ENCODE measurements around the gene RANBP9.

RANBP9 gene

DNA sequence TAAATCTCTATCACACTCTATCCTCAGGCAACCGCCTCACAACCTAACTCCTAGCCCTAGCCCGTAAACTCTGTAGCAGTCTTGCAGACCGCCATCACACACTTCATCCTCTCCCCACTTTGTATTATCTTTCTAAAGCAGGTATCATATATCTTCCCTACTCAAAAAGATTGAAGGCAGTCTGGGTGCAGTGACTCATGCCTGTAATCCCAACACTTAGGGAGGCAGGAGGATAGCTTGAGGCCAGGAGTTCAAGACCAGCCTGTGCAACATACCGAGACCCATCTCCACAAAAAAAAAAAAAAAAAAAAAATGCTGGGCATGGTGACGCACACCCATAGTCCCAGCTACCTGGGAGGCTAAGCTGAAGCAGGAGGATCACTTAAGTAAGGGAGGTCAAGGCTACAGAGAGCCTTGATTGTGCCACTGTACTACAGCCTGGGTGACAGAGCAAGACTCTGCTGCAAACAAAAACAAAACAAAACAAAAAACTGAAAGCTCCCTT, 22.9 kb downstream of the RANBP9 start:
- TF ChIP-seq, protein P1, sequence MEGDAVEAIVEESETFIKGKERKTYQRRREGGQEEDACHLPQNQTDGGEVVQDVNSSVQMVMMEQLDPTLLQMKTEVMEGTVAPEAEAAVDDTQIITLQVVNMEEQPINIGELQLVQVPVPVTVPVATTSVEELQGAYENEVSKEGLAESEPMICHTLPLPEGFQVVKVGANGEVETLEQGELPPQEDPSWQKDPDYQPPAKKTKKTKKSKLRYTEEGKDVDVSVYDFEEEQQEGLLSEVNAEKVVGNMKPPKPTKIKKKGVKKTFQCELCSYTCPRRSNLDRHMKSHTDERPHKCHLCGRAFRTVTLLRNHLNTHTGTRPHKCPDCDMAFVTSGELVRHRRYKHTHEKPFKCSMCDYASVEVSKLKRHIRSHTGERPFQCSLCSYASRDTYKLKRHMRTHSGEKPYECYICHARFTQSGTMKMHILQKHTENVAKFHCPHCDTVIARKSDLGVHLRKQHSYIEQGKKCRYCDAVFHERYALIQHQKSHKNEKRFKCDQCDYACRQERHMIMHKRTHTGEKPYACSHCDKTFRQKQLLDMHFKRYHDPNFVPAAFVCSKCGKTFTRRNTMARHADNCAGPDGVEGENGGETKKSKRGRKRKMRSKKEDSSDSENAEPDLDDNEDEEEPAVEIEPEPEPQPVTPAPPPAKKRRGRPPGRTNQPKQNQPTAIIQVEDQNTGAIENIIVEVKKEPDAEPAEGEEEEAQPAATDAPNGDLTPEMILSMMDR (conservative IDR thresholded peaks at IDR 0.05; ENCODE audit: low read length): no peak
- DNase-seq (ENCODE audit: low read depth): no peak
- no peak overlapping the region for H3K4me3 ChIP-seq (ENCODE audit: low read length)

DNA sequence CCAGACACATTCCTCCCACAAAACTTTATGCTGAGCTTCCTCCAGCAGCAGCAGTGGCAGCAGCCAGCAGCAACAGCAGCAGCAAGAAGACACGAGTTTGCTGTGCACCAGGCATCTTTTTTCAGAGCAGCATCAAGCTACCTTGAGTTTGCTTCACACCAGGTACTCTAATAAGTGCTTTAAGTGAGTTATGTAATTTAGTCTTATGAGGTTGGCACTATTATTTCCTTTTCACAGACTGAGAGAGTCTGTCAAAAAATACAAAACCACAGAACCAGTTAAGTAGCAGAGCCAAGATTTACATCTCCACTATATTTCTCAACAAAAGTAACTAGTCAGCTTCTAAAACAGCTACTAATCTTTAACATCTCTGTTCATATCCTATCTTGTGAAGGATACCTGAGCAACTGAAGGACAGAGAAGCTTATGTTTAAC, 23.7 kb downstream of the RANBP9 start:
- no peak for DNase-seq (ENCODE audit: low read depth)
- TF ChIP-seq, protein P1 (conservative IDR thresholded peaks at IDR 0.05; ENCODE audit: low read length): no peak
- H3K4me3 ChIP-seq (ENCODE audit: low read length): no peak overlapping the region

DNA sequence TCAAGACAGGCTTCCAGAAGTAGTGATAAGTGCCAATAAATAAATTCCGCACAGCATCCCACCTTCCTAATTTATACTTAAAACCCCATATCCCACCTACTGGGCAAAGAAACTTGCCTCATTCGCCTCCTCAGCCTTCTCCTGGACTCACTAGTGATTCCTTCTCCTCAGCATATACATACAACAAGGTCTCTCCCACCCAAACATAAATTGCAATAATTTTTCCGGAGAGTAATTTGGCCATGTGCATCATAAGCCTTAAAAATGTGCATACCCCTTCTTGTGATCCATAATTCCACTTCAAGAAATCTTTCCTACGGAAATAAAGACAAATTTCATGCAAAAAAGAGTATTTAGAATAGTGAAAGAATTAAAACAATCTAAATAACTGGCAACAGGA, 26.8 kb downstream of the RANBP9 start:
- H3K4me3 ChIP-seq (ENCODE audit: low read length): no peak overlapping the region
- TF ChIP-seq, protein P1 (conservative IDR thresholded peaks at IDR 0.05; ENCODE audit: low read length): no peak
- DNase-seq (ENCODE audit: low read depth): no peak

DNA sequence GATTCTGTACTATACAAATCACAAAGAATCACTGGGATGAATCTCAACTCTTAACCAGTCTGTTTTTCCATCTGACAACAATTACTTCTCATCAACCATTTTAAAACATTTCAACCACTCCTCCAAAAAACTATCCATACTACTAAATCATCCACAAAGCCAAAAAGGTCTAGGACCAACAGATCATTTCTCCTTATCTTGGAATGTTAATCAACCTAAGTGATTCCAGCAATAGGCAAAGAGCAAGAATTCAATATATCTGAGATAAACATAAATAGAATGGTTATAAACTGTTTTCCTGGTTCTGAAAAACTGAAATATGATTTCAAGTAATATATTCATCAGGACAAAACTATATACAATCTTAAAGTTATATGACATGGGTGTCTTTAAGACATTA, 28.6 kb downstream of the RANBP9 start:
- DNase-seq (ENCODE audit: low read depth): no peak
- TF ChIP-seq, protein P1 (conservative IDR thresholded peaks at IDR 0.05; ENCODE audit: low read length): no peak
- no peak overlapping the region for H3K4me3 ChIP-seq (ENCODE audit: low read length)

DNA sequence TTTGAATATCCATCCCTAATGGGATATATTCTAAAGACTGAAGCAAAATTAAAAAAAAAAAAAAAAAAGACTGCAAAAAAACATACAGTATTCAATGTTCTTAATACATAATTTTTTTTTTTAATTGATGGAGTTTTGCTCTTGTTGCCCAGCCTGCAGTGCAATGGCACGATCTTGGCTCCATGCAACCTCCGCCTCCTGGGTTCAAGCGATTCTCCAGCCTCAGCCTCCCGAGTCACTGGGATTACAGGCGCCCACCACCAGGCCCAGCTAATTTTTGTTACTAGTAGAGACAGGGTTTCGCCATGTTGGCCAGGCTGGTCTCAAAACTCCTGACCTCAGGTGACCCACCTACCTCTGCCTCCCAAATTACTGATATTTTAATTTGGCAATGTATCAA, 29.3 kb downstream of the RANBP9 start:
- TF ChIP-seq, protein P1 (conservative IDR thresholded peaks at IDR 0.05; ENCODE audit: low read length): no peak
- DNase-seq (ENCODE audit: low read depth): no peak

DNA sequence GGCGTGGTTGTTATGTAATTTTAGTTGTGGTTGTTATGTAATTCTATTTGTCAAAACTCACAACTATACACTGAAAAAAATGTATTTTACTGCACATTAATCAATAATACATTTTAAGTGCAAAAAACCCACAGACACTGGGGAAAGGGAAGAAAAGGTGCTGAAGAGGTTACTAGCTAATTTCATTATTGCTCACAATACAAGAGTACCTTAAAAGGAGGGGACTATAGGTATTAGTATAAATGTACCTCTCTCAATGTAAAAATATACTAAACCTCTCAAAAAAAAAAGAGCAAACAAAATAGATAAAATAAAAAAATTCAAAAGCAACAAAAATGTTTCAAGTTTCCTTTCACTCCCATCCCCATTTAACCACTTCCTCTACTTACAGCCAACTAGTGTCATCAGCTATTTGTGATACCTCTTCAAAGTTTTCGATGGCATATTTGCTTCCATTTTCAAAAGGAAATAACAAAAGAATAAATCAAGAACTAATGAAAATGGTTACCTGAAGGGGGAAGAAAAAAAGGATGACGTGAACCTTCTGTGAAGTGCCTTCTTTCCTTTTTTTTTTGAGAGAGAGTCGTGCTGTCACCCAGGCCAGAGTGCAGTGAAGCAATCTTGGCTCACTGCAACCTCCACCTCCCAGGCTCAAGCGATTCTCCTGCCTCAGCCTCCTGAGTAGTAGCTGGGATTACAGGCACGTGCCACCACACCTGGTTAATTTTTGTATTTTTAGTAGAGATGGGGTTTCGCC, 30.2 kb downstream of the RANBP9 start:
- TF ChIP-seq, protein P1 (conservative IDR thresholded peaks at IDR 0.05; ENCODE audit: low read length): no peak
- no peak for DNase-seq (ENCODE audit: low read depth)
- no peak overlapping the region for H3K4me3 ChIP-seq (ENCODE audit: low read length)

More for the DNA sequence above, 29.3 kb downstream of the RANBP9 start:
- no peak overlapping the region for H3K4me3 ChIP-seq (ENCODE audit: low read length)

DNA sequence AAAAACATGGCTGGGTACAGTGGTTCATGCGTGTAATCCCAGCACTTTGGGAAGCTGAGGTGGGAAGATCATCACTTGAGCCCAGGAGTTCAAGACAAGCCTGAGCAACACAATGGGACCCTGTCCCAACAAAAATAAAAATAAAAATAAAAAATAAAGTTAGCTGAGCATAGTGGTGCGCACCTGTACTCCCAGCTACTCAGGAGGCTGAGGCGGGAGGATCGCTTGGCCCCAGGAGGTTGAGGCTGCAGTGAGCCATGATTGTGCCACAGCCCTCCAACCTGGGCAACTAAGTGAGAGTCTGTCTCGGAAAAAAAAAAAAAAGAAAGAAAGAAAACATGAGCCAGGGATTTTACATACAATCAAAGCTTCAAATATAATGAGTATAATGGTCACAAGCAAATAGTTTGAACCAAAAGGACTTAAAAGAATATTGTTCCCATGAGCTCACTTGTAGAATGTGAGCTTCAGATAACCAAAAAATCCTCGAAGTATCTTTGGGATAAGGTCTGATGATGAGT, 31.1 kb downstream of the RANBP9 start:
- TF ChIP-seq, protein P1 (conservative IDR thresholded peaks at IDR 0.05; ENCODE audit: low read length): no peak
- no peak for DNase-seq (ENCODE audit: low read depth)
- H3K4me3 ChIP-seq (ENCODE audit: low read length): no peak overlapping the region
